OCI-LY1 (cell line): ENCODE results near the gene HSP90AB1.

Experiments
- CTCF ChIP-seq: fragments of 200-600 bp; sonication (generic), shearing (Covaris generic); IDR thresholded peaks from 2 replicates; pipeline ENCODE4 v1.5.1; 2017; ENCODE audit warnings: mild to moderate bottlenecking, antibody characterized with exemption, low read length, moderate library complexity, mixed read lengths
- EZH2 ChIP-seq: fragments of 200-600 bp; sonication (generic), shearing (Covaris generic); IDR thresholded peaks from 2 replicates; pipeline ENCODE4 v1.8.0; 2017; ENCODE audit warnings: borderline replicate concordance, mixed run types, mild to moderate bottlenecking, antibody characterized with exemption, low read length, moderate library complexity, mixed read lengths

- TF ChIP-seq CTCF (no peak), EZH2 (no peak)
These were observed 39.3 kb downstream of the HSP90AB1 start for GRCh38 chr6:44286285-44286565.
